Naive thymus-derived CD4-positive, alpha-beta T cell (primary cell): ENCODE data around the gene EHMT2. TPM values are rescaled to one million over a fixed set of nuclear protein-coding genes. Genes with fewer than 3 reads are reported as not detected.

Source experiments
- ATAC-seq: fragments of 150-1000 bp; cut with Tn5 transposase; 2 replicates; pipeline ENCODE4 v1.10.0; 2021; ENCODE audit warnings: mild to moderate bottlenecking, moderate library complexity
- CTCF ChIA-PET: fragments of 350-600 bp; sonication (Branson Sonifier 250); formaldehyde crosslinking; loops from one replicate; lab custom pipeline; 2021; ENCODE audit warnings: antibody characterized with exemption; lab: Charles Lee
- POLR2A ChIA-PET: fragments of 350-600 bp; sonication (Branson Sonifier 250); formaldehyde crosslinking; loops from one replicate; lab custom pipeline; 2021; ENCODE audit warnings: antibody characterized with exemption, inconsistent platforms; lab: Charles Lee
- DNase-seq, 9 donors: peaks; one replicate each; pipeline versions ENCODE4 v3.0.0 to v3.0.0-alpha.2; 2020 to 2022; ENCODE audit warnings: mixed read lengths in 1 of 9
- H3K27ac ChIP-seq: one replicate; pipeline ENCODE4 v1.7.0; 2013; ENCODE audit warnings: mild to moderate bottlenecking, low read depth, low read length, moderate library complexity
- H3K27me3 ChIP-seq, 2 donors: one replicate each; pipeline ENCODE4 v1.7.0; 2013; ENCODE audit warnings: low read length in 2 of 2, mild to moderate bottlenecking in 2 of 2, moderate library complexity in 2 of 2; ENCODE audit not compliant: control insufficient read depth in 2 of 2, insufficient read depth in 2 of 2
- H3K36me3 ChIP-seq, 3 experiments: 1 replicate in 2 of 3; 2 replicates in 1 of 3; pipeline ENCODE4 v1.7.0; 2013; ENCODE audit warnings: low read length in 3 of 3, mild to moderate bottlenecking in 3 of 3, moderate library complexity in 1 of 3; ENCODE audit not compliant: insufficient read depth in 3 of 3, control insufficient read depth in 2 of 3
- H3K4me1 ChIP-seq, 2 donors: one replicate each; pipeline ENCODE4 v1.7.0; 2013; ENCODE audit warnings: low read length in 2 of 2, mild to moderate bottlenecking in 2 of 2, moderate library complexity in 1 of 2; ENCODE audit not compliant: control insufficient read depth in 2 of 2, insufficient read depth in 2 of 2
- H3K4me3 ChIP-seq: 2 replicates; pipeline ENCODE4 v1.7.0; 2013; ENCODE audit warnings: mild to moderate bottlenecking, low read length
- H3K9me3 ChIP-seq, 3 experiments: 1 replicate in 2 of 3; 2 replicates in 1 of 3; pipeline ENCODE4 v1.7.0; 2013; ENCODE audit warnings: low read length in 3 of 3; ENCODE audit not compliant: control insufficient read depth in 2 of 3
- H3K27ac Mint-ChIP-seq, 9 donors: one replicate each; pipeline ENCODE4 v1.8.0; 2020 to 2022; ENCODE audit warnings: mixed read lengths in 9 of 9, mild to moderate bottlenecking in 8 of 9, moderate library complexity in 5 of 9, inconsistent platforms in 2 of 9
- H3K27me3 Mint-ChIP-seq, 5 donors: one replicate each; pipeline ENCODE4 v1.8.0; 2021 to 2022; ENCODE audit warnings: mixed read lengths in 5 of 5, mild to moderate bottlenecking in 1 of 5
- H3K36me3 Mint-ChIP-seq, 5 donors: one replicate each; pipeline ENCODE4 v1.8.0; 2020 to 2022; ENCODE audit warnings: mixed read lengths in 5 of 5, mild to moderate bottlenecking in 3 of 5, inconsistent platforms in 1 of 5
- H3K4me1 Mint-ChIP-seq, 7 donors: one replicate each; pipeline ENCODE4 v1.8.0; 2020 to 2022; ENCODE audit warnings: mixed read lengths in 7 of 7, mild to moderate bottlenecking in 3 of 7, inconsistent platforms in 1 of 7
- H3K4me3 Mint-ChIP-seq, 10 donors: one replicate each; pipeline ENCODE4 v1.8.0; 2020 to 2022; ENCODE audit warnings: mild to moderate bottlenecking in 10 of 10, mixed read lengths in 10 of 10, moderate library complexity in 6 of 10, inconsistent platforms in 2 of 10
- H3K9me3 Mint-ChIP-seq, 11 donors: one replicate each; pipeline ENCODE4 v1.8.0; 2020 to 2022; ENCODE audit warnings: mixed read lengths in 11 of 11, mild to moderate bottlenecking in 4 of 11, inconsistent platforms in 1 of 11, moderate library complexity in 1 of 11
- intact Hi-C, 2 donors: fragments of 100-400 bp; cut with micrococcal nuclease; formaldehyde crosslinking; loops; one replicate each; pipeline ENCODE4 v1.15.1; 2023
- polyA plus RNA-seq, 2 donors: library from polyadenylated mRNA; unstranded; fragments of 300-500 nt; fragmentation: Illumina TruSeq; gene quantifications; one replicate each; pipeline ENCODE4 v1.2.3, GENCODE V29; 2021
- total RNA-seq, 6 experiments: library from RNA in 5 of 6; stranded (reverse) in 5 of 6; gene quantifications; 1 replicate in 5 of 6; 2 replicates in 1 of 6; pipeline ENCODE4 v1.2.3 and lab custom pipeline; 2021 to 2026

The EHMT2 gene
- total and polyA plus RNA-seq, 7 experiments from 2014 or later = 37.3 to 94.2 (median 66.5) TPM

DNA sequence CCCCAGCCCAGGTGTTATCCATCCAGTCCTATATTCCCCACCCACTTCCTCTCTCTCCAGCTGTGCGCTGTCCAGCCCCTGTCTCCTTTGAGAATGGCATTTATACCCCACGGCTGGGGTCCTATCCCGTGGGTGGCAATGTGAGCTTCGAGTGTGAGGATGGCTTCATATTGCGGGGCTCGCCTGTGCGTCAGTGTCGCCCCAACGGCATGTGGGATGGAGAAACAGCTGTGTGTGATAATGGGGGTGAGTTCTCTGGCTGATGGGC, 31.1 kb upstream of the EHMT2 start:
- no peak overlapping the region for H3K27ac ChIP-seq
- no peaks in the 10 kb centered on the region for H3K36me3 ChIP-seq
- DNase-seq (no peak), ATAC-seq (no peak)
- Mint-ChIP-seq H3K27ac (no peak overlapping the region), H3K27me3 (peaks cover 0 to 5% (median 0%) of the 10 kb centered on the region in 5 donors), H3K4me3 (no peak overlapping the region), H3K36me3 (no peaks in the 10 kb centered on the region), H3K9me3 (no peaks in the 10 kb centered on the region), H3K4me1 (peaks cover 0 to 3% (median 0%) of the 10 kb centered on the region in 7 donors)
- POLR2A ChIA-PET = no interaction called here
- no peaks in the 10 kb centered on the region for H3K4me1 ChIP-seq
- CTCF ChIA-PET = no interaction called here
- H3K27me3 ChIP-seq = no peaks in the 10 kb centered on the region
- H3K4me3 ChIP-seq = no peak overlapping the region
- H3K9me3 ChIP-seq = no peaks in the 10 kb centered on the region
- intact Hi-C loops = no loop called here

DNA sequence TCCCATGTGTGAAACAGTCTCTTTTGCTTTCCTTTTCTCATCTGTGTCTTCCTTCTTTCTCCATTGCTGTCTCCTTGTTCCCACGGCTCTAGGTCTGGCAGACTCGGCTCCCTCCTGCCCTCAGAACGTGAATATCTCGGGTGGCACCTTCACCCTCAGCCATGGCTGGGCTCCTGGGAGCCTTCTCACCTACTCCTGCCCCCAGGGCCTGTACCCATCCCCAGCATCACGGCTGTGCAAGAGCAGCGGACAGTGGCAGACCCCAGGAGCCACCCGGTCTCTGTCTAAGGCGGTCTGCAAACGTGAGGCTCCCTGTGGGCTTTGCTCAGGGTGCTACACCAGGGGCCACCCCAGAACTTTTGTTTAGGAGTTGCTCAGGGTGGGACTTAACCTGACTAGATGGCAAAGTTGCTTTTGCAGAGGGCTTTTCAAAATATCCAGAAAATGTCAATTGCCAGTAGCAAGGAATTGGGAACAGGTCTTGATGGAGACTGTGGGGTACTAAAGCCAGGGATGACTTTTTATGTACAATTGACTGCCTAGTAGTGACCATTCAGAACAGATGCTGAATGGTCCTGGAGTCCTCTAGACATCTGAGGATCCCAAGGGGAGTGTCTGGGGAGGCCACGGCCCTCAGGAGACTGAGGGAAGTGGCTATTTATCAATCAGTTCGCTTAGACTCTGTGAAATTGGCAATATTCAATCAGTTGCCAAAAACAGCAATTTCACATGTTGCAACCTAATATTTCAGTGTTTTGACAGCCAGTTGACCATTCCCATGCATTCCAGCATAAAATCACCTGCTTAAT, 30.6 kb upstream of the EHMT2 start:
- DNase-seq = no peak
- POLR2A ChIA-PET = no interaction called here
- H3K4me3 ChIP-seq = no peak overlapping the region
- H3K9me3 Mint-ChIP-seq = no peaks in the 10 kb centered on the region
- H3K4me1 Mint-ChIP-seq = peaks cover 0 to 3% (median 0%) of the 10 kb centered on the region in 7 donors
- H3K9me3 ChIP-seq = no peaks in the 10 kb centered on the region
- H3K27ac ChIP-seq = no peak overlapping the region
- CTCF ChIA-PET = no interaction called here
- H3K27me3 Mint-ChIP-seq = peaks cover 0 to 5% (median 0%) of the 10 kb centered on the region in 5 donors
- no peak overlapping the region for H3K4me3 Mint-ChIP-seq
- no peaks in the 10 kb centered on the region for H3K4me1 ChIP-seq
- H3K27ac Mint-ChIP-seq = no peak overlapping the region
- intact Hi-C loops = no loop called here
- H3K36me3 ChIP-seq = no peaks in the 10 kb centered on the region
- H3K36me3 Mint-ChIP-seq = no peaks in the 10 kb centered on the region
- ATAC-seq = no peak
- no peaks in the 10 kb centered on the region for H3K27me3 ChIP-seq

DNA sequence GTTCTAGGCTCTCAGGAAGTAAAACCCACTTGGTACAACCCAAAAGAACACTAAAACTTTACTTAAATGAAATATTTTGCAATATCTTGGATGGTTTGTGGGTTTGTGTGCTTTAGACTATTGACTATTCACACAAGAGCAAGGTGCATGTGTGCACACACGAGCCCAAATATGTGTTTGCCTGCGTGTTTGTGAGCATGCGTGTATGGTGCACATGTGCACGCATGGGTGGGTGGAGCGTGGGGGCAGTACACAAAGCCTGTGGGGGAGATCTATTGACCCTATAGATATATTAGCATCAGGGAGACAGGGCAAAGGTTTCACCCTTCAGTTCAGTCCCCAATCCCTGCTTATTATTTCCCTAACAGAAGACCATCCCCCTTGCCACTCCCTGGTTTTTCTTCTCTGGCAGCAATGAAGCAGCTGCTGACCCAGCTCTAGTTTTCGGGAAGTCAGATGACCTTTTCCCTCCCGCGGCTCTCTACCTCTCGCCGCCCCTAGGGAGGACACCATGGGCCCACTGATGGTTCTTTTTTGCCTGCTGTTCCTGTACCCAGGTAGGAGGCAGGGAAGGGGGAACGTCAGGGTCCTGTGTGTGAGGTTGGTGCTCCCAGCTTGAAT, 29.9 kb upstream of the EHMT2 start, which contains the start of gene C2:
TSS of gene C2 (plus strand) at position 476 of the 621 bp plus-strand sequence. CDS start at position 512, 36 bp downstream.
- DNase-seq (no peak), ATAC-seq (no peak)
- no peak within 1 kb of the TSS for H3K27ac Mint-ChIP-seq
- no peaks in the 10 kb centered on the region for H3K9me3 Mint-ChIP-seq
- H3K27me3 Mint-ChIP-seq = peaks cover 0 to 5% (median 0%) of the 10 kb centered on the region in 5 donors
- H3K36me3 ChIP-seq = no peaks in the 10 kb centered on the region
- H3K4me1 Mint-ChIP-seq = peaks cover 0 to 5% (median 0%) of the 10 kb centered on the region in 7 donors
- H3K4me3 ChIP-seq = no peak within 1 kb of the TSS
- H3K9me3 ChIP-seq = no peaks in the 10 kb centered on the region
- intact Hi-C loops = no loop called here
- CTCF ChIA-PET = no interaction called here
- H3K27ac ChIP-seq = no peak within 1 kb of the TSS
- no peaks in the 10 kb centered on the region for H3K4me1 ChIP-seq
- H3K27me3 ChIP-seq = no peaks in the 10 kb centered on the region
- H3K36me3 Mint-ChIP-seq = no peaks in the 10 kb centered on the region
- POLR2A ChIA-PET = no interaction called here
- H3K4me3 Mint-ChIP-seq = no peak within 1 kb of the TSS

DNA sequence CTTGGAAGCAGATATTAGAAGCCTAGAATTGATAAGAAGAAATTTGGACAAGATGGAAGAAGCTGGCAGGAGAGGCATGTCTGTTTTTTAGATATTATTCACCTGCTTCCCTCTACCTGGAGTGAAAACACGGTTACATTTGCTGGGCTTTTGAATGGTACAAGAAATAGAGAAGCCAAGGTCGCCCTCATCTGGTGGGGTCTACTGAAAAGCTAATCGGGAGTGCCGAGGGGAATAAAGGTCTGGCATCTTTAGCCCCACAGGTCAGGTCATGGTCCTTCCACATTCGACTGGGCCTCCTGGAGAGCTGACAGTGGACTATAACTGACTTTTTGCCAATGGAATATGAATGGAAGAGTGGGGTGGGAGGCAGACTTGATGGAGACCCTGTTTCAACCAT, 25.4 kb upstream of the EHMT2 start:
- ChIA-PET POLR2A (interaction anchor here (0.7 kb wide), 1 partner anchor 15 kb away, joined by 3 read pairs; no protein-coding TSS in a partner anchor), CTCF (interaction anchor here (0.7 kb wide), 1 partner anchor 284 kb away, joined by 5 read pairs; no protein-coding TSS in a partner anchor)
- intact Hi-C loops = no loop called here
- DNase-seq (peak in 4 of 9 donors; percentile 18 to 22 (median 22)), ATAC-seq (no peak)
- Histone ChIP-seq H3K27ac (no peak overlapping the region), H3K4me1 (no peaks in the 10 kb centered on the region), H3K36me3 (no peaks in the 10 kb centered on the region), H3K4me3 (no peak overlapping the region), H3K27me3 (no peaks in the 10 kb centered on the region), H3K9me3 (no peaks in the 10 kb centered on the region)
- Mint-ChIP-seq H3K4me3 (no peak overlapping the region), H3K27ac (peak overlapping the region in 1 of 9 donors; percentile 45), H3K9me3 (no peaks in the 10 kb centered on the region), H3K27me3 (peaks cover 0 to 3% (median 0%) of the 10 kb centered on the region in 5 donors), H3K36me3 (no peaks in the 10 kb centered on the region), H3K4me1 (peaks cover 0 to 8% (median 0%) of the 10 kb centered on the region in 7 donors)

DNA sequence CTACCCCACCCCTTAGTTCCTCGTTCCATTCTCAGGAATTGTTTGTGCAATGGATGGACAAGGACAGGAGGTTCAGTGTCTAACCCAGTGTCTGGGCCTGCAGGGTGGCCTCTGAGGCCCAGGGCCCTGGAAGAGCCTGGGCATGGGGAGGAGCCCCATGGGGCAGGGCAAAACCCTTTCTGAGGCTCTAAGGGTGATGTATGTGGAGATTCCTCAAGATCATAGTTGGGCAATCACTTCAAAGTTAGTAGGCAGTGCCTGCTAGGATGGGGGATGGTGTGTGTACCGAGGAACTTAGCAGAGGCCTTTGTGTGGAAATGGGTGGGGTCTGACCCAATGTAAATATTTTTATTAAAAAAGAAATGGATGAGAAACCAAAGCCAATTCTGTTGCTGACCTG, 23.3 kb upstream of the EHMT2 start:
- no peak overlapping the region for H3K4me3 ChIP-seq
- DNase-seq = no peak
- H3K27me3 Mint-ChIP-seq = peaks cover 1 to 5% (median 2%) of the 10 kb centered on the region in 5 donors
- H3K4me1 ChIP-seq = no peaks in the 10 kb centered on the region
- peak overlapping the region in 1 of 9 donors; percentile 68 for H3K27ac Mint-ChIP-seq
- ATAC-seq = peak; percentile 22
- H3K4me1 Mint-ChIP-seq = peaks cover 0 to 8% (median 0%) of the 10 kb centered on the region in 7 donors
- H3K27ac ChIP-seq = no peak overlapping the region
- no peaks in the 10 kb centered on the region for H3K36me3 ChIP-seq
- intact Hi-C loops = no loop called here
- H3K9me3 ChIP-seq = no peaks in the 10 kb centered on the region
- H3K9me3 Mint-ChIP-seq = no peaks in the 10 kb centered on the region
- CTCF ChIA-PET = no interaction called here
- no peaks in the 10 kb centered on the region for H3K27me3 ChIP-seq
- H3K36me3 Mint-ChIP-seq = no peaks in the 10 kb centered on the region
- POLR2A ChIA-PET = no interaction called here
- H3K4me3 Mint-ChIP-seq = no peak overlapping the region

DNA sequence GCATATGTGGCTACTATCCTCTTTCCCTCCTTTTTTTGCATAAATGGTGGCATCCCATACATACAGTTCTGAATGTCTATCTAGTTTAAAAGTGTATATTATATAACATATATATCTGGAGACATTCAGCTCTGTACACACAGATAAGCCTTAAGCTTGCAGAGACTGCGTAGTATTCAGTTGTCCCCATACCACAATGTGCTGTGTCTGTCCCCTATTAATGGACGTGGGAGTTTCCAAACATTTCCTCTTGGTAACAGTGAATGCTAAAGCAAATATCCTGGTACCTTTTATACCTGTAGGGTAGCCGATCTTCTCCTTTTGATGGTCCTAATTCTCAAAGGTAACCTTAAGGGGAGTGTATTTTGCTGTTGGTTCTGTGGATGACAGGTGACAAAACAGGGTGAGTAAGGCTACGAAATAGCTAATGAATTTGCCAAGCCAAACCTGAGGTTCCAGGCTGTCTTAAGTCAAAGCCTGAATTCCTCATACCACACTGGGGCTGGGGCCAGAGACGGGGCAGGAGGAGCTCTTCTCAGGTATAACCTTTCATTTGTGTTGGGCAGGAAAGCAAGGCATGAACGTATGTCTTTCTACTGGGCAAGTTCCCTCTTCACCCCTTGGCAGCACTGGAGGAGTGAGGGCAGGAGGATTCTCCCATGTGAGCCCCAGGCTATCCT, 22.3 kb upstream of the EHMT2 start:
- H3K27me3 ChIP-seq = no peaks in the 10 kb centered on the region
- peaks cover 3 to 11% (median 7%) of the 10 kb centered on the region in 5 donors for H3K27me3 Mint-ChIP-seq
- H3K4me1 ChIP-seq = no peaks in the 10 kb centered on the region
- no peak overlapping the region for H3K4me3 ChIP-seq
- no peaks in the 10 kb centered on the region for H3K36me3 ChIP-seq
- H3K36me3 Mint-ChIP-seq = no peaks in the 10 kb centered on the region
- DNase-seq (no peak), ATAC-seq (no peak)
- H3K27ac ChIP-seq = no peak overlapping the region
- no peaks in the 10 kb centered on the region for H3K9me3 ChIP-seq
- peaks cover 0 to 8% (median 0%) of the 10 kb centered on the region in 7 donors for H3K4me1 Mint-ChIP-seq
- no peaks in the 10 kb centered on the region for H3K9me3 Mint-ChIP-seq
- no peak overlapping the region for H3K4me3 Mint-ChIP-seq
- POLR2A ChIA-PET = no interaction called here
- H3K27ac Mint-ChIP-seq = no peak overlapping the region
- CTCF ChIA-PET = no interaction called here
- intact Hi-C loops = no loop called here
